Posterior cingulate gyrus (tissue), 11 donors: ENCODE measurements around the gene PLCG1.
"Not testable (repeated sequence)": the region's sequence is repeated elsewhere in the genome, so short reads cannot be mapped to it uniquely, and the experiment has no call there.

ENCODE experiments used
- DNase-seq, 10 donors: peaks; one replicate each; pipeline versions ENCODE4 v3.0.0 to v3.0.0-alpha.2; 2020 to 2021; ENCODE audit warnings: mixed read lengths in 3 of 10
- intact Hi-C: fragments of 100-400 bp; cut with DNase I; formaldehyde crosslinking; loops from one replicate; pipeline ENCODE4 v1.15.1; 2023

PLCG1 gene

GRCh38 chr20:41136680-41137613 lies at the start of gene PLCG1:
Gene PLCG1, plus strand, starts transcription at chr20:41137543. Its CDS starts 99 bp downstream, at chr20:41137642.
- peak; percentile 81 to 99 (median 92) for DNase-seq
- intact Hi-C loops: no loop called here

DNA sequence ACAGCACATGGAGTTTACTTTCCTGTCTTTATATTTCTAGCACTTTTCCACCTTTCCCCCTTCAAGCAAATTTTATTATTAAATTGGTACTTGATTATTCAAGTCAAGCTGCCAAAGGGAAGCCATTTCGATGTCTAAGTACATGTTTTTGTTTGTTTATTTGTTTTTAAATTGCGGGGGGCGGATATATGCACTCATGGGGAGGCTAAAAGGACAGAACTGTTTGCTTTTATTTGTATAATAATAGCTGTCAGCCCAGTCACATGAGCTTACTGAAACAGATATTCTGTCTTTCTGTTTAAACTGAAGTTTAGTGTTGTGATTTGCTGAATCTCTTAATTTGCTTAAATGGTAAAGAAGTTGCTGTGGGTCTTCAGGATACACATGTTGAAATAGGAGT lies 49.6 kb upstream of the PLCG1 start:
- intact Hi-C loops: no loop called here

GRCh38 chr20:41089555-41089954 lies 47.8 kb upstream of the PLCG1 start:
- no peak for DNase-seq
- intact Hi-C loops: no loop called here

More for the DNA sequence above, 49.6 kb upstream of the PLCG1 start:
- no peak for DNase-seq

DNA sequence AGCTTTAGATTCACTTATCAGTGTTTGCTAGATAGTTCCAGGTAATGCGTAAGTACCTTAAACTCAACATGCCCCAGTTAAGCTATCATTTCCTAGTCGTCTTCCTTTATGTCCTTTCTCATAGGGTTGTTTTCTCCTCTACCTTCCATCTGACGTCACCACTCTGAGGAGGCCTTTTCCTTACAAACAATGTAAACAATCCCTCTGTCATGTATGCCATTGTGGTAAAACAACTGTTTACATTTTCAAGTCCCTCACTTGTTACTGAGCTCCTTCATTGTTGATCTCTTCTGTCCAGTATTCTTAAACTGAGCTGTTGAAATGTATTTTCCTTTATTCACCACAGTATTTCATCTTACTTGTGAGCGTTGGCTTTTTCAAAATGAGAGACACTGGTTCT lies 45.4 kb upstream of the PLCG1 start:
- intact Hi-C loops: no loop called here

GRCh38 chr20:41094353-41095055 lies 42.8 kb upstream of the PLCG1 start:
- intact Hi-C loops: loop anchor here (2.0 kb wide), 2 partner anchors 104 to 126 kb away; no protein-coding TSS in a partner anchor
- no peak for DNase-seq

More for the DNA sequence above, 45.4 kb upstream of the PLCG1 start:
- no peak for DNase-seq

DNA sequence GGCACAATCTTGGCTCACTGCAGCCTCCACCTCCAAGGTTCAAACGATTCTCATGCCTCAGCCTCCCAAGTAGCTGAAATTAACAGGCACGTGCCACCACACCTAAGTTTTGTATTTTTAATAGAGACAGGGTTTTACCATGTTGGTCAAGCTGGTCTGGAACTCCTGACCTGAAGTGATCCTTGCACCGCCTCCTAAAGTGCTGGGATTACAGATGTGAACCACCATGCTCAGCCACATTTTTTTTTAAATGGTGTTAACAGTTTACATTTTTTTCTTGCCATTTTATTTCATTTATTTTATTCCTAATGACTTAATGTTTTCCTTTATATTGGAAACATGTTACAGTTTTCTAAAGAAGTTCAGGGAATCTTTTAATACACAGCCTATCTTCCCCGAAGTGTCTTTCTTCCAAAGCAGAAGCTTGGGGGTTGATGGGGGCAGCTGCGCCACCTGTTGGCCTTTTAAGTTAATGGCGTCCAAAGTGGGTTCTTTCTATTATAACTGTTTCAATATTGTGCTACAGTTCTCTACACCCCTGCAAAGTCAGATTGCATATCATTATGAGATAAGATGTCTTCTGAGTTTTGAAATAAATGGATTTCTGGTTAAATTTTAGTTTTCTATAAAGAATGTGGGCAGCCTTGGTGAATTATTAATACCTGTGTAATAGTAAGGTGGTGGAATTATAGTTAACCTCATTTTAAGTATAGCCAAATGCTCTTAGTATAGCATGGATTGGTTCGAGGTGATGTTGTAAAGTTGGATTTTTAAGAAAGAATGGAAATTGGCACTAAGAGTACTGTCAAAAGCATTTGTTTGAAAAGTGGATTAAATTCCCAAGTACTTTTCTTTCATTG lies 42.0 kb upstream of the PLCG1 start:
- intact Hi-C loops: loop anchor here (2.0 kb wide), 2 partner anchors 105 to 127 kb away; no protein-coding TSS in a partner anchor
- DNase-seq: peak in 9 of 10 donors; percentile 42 to 94 (median 58)

- intact Hi-C loops: no loop called here
- DNase-seq: no peak
Measured at GRCh38 chr20:41098703-41099250, 38.6 kb upstream of the PLCG1 start.

DNA sequence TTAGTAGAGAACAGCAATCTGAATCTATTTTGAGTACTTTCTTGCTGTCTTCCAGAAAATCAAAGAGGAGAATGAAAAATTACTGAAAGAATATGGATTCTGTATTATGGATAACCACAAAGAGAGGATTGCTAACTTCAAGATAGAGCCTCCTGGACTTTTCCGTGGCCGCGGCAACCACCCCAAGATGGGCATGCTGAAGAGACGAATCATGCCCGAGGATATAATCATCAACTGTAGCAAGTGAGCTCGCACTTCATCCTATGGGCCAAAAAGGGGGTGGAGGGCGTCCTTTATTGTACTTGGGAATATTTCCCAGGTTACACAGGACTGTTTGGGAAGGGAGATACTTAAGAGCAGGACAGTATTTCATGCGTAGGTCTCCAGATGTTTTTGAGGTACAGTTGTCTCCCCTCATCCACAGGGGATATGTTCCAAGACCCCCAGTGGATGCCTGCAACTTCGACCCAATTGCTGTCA lies 37.3 kb upstream of the PLCG1 start:
- intact Hi-C loops: no loop called here
- no peak for DNase-seq

- intact Hi-C loops: no loop called here
- DNase-seq: no peak
Measured at GRCh38 chr20:41101660-41102059, 35.7 kb upstream of the PLCG1 start.

DNA sequence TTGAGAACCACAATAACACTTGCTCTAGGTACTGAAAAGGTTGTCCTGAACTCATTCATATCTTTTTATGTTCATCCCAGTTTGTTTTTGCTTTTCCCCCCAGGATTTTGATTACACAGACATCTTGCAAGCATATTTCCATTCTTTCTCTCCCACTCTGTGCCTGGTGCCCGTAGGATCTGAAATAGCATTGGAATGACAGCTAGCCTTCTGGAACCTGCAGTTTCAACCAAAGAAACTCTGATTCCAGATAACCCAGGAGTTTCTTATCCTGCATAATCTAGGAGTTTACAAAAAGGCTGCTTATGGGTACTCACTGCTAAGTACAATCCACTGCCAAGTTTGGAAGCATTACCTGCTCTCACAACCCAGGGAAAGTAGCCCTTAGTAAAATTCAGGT lies 28.8 kb upstream of the PLCG1 start:
- DNase-seq: no peak
- intact Hi-C loops: no loop called here

- intact Hi-C loops: no loop called here
- DNase-seq: no peak
Measured at GRCh38 chr20:41110012-41110411, 27.3 kb upstream of the PLCG1 start.

DNA sequence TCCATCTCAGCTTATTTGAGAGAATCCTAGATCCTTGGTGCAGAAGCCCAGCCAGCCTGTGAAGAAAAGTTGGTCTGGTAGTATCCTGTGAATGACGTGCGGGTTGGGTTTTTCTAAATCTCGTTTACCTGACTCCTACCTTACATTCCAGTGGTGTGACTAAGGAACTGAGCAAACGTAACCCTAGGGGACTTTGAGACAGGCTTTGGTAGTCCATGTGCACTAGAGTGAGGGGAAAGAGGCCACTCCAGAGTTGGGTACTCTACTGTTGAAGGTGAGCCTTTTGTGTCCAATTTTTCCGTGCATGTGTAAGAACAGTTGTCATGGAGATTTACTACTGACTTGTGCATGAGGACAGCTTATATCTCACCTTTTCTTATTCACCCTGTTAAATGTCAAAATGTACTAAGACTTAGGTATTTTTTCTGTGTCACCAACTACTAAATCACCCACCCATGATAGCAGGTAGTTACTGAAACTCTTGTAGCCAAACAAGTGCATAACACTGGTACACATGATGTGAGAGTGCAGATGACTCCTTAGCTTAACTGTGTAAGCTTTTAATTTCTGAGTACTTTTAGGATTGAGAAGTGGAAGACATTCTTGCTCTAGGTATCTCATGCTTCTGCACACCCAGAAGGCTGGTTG lies 26.3 kb upstream of the PLCG1 start:
- no peak for DNase-seq
- intact Hi-C loops: no loop called here

DNA sequence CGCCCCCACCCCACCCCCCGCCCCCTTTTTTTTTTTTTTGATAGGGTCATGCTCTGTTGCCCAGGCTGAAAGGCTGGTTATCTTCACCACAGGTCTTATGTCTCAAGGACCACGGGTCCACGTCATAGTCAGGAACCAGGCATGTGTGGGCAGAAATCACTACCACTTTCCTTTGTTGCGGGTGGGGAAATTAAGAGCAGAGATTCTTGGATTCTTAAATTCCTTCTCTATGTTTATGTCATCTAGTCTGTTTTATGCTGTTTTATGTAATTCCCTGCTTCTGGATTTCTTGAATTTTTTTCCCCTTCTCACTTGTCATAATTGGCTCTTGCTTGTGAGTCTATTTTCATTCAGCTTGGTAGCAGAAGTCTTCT lies 25.8 kb upstream of the PLCG1 start:
- no peak for DNase-seq
- intact Hi-C loops: no loop called here

GRCh38 chr20:41116282-41116956 lies 20.9 kb upstream of the PLCG1 start:
- intact Hi-C loops: no loop called here
- no peak for DNase-seq

- intact Hi-C loops, DNase-seq: not testable (repeated sequence)
Measured at GRCh38 chr20:41118159-41118558, 19.2 kb upstream of the PLCG1 start.

DNA sequence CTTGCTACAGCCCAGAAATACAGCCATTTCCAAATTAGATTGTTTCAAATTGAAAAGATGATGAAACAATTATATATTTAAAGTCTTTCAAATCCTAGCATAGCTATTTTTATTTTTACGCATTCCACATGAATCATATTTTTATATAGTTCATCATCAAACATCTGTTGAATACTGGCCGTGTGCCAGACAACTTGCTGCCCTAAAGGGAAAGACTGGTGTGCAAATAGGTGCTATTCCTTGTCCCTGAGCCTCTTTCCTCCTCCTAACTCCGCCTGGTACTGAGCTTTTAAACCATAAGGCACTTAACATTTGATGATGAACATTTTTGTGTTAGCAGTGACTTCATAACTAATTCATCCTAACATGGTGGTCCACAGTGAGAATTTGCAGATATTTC lies 18.7 kb upstream of the PLCG1 start:
- intact Hi-C loops: no loop called here
- DNase-seq: no peak

DNA sequence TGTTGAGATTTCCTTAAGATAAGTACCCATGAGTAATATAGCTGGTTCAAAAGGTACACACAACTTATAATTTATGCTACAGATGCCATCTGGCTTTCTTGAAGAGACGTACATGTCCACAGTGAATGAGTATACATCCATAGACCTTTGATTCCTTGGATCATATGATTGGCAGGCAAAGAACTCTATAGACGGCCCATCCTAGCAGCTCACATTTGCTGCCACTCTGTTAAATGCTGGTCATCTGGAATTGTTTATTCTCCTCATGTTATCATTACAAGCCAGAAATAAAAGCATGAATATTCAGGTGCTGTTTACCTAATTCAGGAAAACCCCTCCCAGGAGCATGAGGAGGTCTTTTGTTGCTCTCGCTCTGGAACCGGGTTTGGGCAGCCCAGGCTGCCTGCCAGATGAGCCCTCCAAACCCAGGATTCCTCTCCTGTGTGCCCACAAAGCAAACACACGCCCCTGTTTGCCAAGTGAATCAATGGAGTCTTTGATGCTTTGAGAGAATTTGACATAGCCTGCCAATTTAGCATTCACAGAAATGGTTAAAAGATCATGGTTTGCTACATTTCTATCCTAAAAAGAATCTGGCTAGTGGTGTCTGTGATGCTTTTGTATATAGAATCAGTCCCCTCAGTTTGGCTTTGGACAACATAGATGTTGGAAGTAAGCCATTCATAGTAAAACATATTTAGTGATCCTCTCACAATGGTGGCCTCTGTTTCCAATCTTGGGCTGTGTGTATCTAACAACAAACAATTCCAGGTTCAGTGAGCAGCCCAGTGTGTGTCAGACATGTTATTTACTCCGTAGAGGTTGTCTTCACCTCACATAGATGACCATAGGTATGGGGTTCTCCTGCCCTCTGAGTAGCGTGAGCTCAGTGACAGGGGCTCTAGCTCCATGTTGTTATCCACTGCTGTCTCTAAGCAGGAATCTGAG lies 17.5 kb upstream of the PLCG1 start:
- DNase-seq: peak in 6 of 10 donors; percentile 25 to 89 (median 40)
- intact Hi-C loops: no loop called here

- DNase-seq: no peak
- intact Hi-C loops: no loop called here
Measured at GRCh38 chr20:41121399-41121798, 15.9 kb upstream of the PLCG1 start.
